Fibroblast of lung (primary cell): ENCODE results near the gene MPP3. TPM values are rescaled to one million over a fixed set of nuclear protein-coding genes. Genes with fewer than 3 reads are reported as not detected.

Experiments used
- DNase-seq, 2 donors: peaks; one replicate each; pipeline versions ENCODE4 v3.0.0 to v3.0.0-alpha.2; 2010; ENCODE audit warnings: low read depth in 2 of 2
- H2AFZ ChIP-seq: 2 replicates; pipeline ENCODE4 v1.5.1; 2012; ENCODE audit warnings: low read length, control low read depth, inconsistent platforms
- H3K27ac ChIP-seq: 2 replicates; pipeline ENCODE4 v1.5.1; 2011; ENCODE audit warnings: low read length, control low read depth; ENCODE audit not compliant: insufficient read depth
- H3K27me3 ChIP-seq: 2 replicates; pipeline ENCODE4 v1.5.1; 2011; ENCODE audit warnings: mild to moderate bottlenecking, low read length; ENCODE audit not compliant: control insufficient read depth, insufficient read depth
- H3K36me3 ChIP-seq: 2 replicates; pipeline ENCODE4 v1.5.1; 2011; ENCODE audit warnings: low read length; ENCODE audit not compliant: control insufficient read depth, insufficient read depth
- H3K4me1 ChIP-seq: 2 replicates; pipeline ENCODE4 v1.5.1; 2011; ENCODE audit warnings: low read length; ENCODE audit not compliant: control insufficient read depth, insufficient read depth; ENCODE audit errors: extremely low read depth
- H3K4me2 ChIP-seq: 2 replicates; pipeline ENCODE4 v1.5.1; 2011; ENCODE audit warnings: low read length, control low read depth; ENCODE audit not compliant: insufficient read depth; ENCODE audit errors: extremely low read depth
- H3K4me3 ChIP-seq, 4 experiments: fragments of 200-600 bp in 1 of 4; sonication (generic) in 1 of 4; replicated peaks in 1 of 4; 2 replicates each; pipeline ENCODE4 v1.5.1; 2011 to 2016; ENCODE audit warnings: low read length in 4 of 4, low read depth in 3 of 4, mild to moderate bottlenecking in 3 of 4, control low read depth in 2 of 4, inconsistent platforms in 1 of 4, mixed read lengths in 1 of 4; ENCODE audit not compliant: insufficient read depth in 1 of 4; ENCODE audit errors: control extremely low read depth in 1 of 4
- H3K79me2 ChIP-seq: 2 replicates; pipeline ENCODE4 v1.5.1; 2012; ENCODE audit warnings: mild to moderate bottlenecking, low read length, inconsistent platforms; ENCODE audit not compliant: control insufficient read depth, insufficient read depth
- H3K9ac ChIP-seq: 2 replicates; pipeline ENCODE4 v1.5.1; 2011; ENCODE audit warnings: mild to moderate bottlenecking, low read length, control low read depth; ENCODE audit not compliant: insufficient read depth
- H3K9me3 ChIP-seq: 2 replicates; pipeline ENCODE4 v1.5.1; 2012; ENCODE audit warnings: low read depth, low read length; ENCODE audit not compliant: control insufficient read depth, insufficient read depth
- H4K20me1 ChIP-seq: 2 replicates; pipeline ENCODE4 v1.5.1; 2011; ENCODE audit warnings: low read length; ENCODE audit not compliant: control insufficient read depth, insufficient read depth; ENCODE audit errors: extremely low read depth
- CTCF ChIP-seq, 2 donors: IDR thresholded peaks in 1 of 2; conservative IDR thresholded peaks in 1 of 2; 1 replicate in 1 of 2; 2 replicates in 1 of 2; pipeline ENCODE4 v1.5.1; 2011 to 2012; ENCODE audit warnings: low read length in 2 of 2, control low read depth in 1 of 2, inconsistent platforms in 1 of 2, low read depth in 1 of 2, mild to moderate bottlenecking in 1 of 2
- EZH2 ChIP-seq: IDR thresholded peaks from 2 replicates; pipeline ENCODE4 v1.5.1; 2012; ENCODE audit warnings: low read length, control low read depth, mild to moderate bottlenecking; ENCODE audit errors: missing control alignments
- polyA plus RNA-seq, 2 donors: library from polyadenylated mRNA; depleted of rRNA in 1 of 2; stranded (reverse) in 1 of 2; unstranded in 1 of 2; fragments of >200 nt; gene quantifications; 2 replicates each; pipeline ENCODE4 v1.2.1, GENCODE V29; 2011 to 2012; ENCODE audit warnings: missing spikeins in 1 of 2
- total RNA-seq: library from RNA; depleted of rRNA; stranded (reverse); fragments of >200 nt; gene quantifications from 2 replicates; pipeline ENCODE4 v1.2.1, GENCODE V29; 2014

Gene MPP3
- total and polyA plus RNA-seq, 2 donors (not counting 1 experiment from before 2014, with no cell fraction given): 4.6 to 6.9 TPM

- no peak overlapping the region for H3K27ac ChIP-seq
- H3K4me2 ChIP-seq: no peak overlapping the region
- no peak for DNase-seq
- TF ChIP-seq EZH2 (no peak), CTCF (conservative IDR thresholded peaks at IDR 0.05 in 1 of 2, IDR thresholded peaks at IDR 0.05 in 1 of 2; ENCODE audit: low read depth in 1 of 2, low read length in 2 of 2) (no peak)
- H2AFZ ChIP-seq: no peak overlapping the region
- no peaks in the 10 kb centered on the region for H3K9me3 ChIP-seq
- no peaks in the 10 kb centered on the region for H4K20me1 ChIP-seq
- H3K36me3 ChIP-seq: peaks cover 2% of the 10 kb centered on the region
- H3K79me2 ChIP-seq: no peaks in the 10 kb centered on the region
- H3K9ac ChIP-seq: no peak overlapping the region
- H3K4me3 ChIP-seq: no peak overlapping the region
- no peaks in the 10 kb centered on the region for H3K27me3 ChIP-seq
- H3K4me1 ChIP-seq: peaks cover 2% of the 10 kb centered on the region
Measured at GRCh38 chr17:43808076-43808475, 24.9 kb downstream of the MPP3 start.

GRCh38 chr17:43805117-43805516 is 27.8 kb downstream of the MPP3 start:
- no peaks in the 10 kb centered on the region for H3K79me2 ChIP-seq
- H3K4me2 ChIP-seq: no peak overlapping the region
- no peaks in the 10 kb centered on the region for H4K20me1 ChIP-seq
- no peak for TF ChIP-seq CTCF (conservative IDR thresholded peaks at IDR 0.05 in 1 of 2, IDR thresholded peaks at IDR 0.05 in 1 of 2; ENCODE audit: low read depth in 1 of 2, low read length in 2 of 2)
- no peaks in the 10 kb centered on the region for H3K27me3 ChIP-seq
- no peaks in the 10 kb centered on the region for H3K9me3 ChIP-seq
- no peak overlapping the region for H3K9ac ChIP-seq
- H2AFZ ChIP-seq: no peak overlapping the region
- peaks cover 2% of the 10 kb centered on the region for H3K36me3 ChIP-seq
- no peak overlapping the region for H3K4me3 ChIP-seq
- no peak for DNase-seq
- peaks cover 2% of the 10 kb centered on the region for H3K4me1 ChIP-seq
- H3K27ac ChIP-seq: no peak overlapping the region

- Histone ChIP-seq H3K27me3 (no peaks in the 10 kb centered on the region), H3K4me2 (peak overlapping the region; percentile 16), H3K9me3 (no peaks in the 10 kb centered on the region), H3K79me2 (no peaks in the 10 kb centered on the region), H3K4me3 (no peak overlapping the region), H3K9ac (no peak overlapping the region), H3K36me3 (peaks cover 2% of the 10 kb centered on the region), H3K27ac (no peak overlapping the region), H3K4me1 (peaks cover 2% of the 10 kb centered on the region), H4K20me1 (no peaks in the 10 kb centered on the region), H2AFZ (no peak overlapping the region)
- DNase-seq: peak in 1 of 2 donors; percentile 40
- no peak for TF ChIP-seq EZH2
- no peak for TF ChIP-seq CTCF (conservative IDR thresholded peaks at IDR 0.05 in 1 of 2, IDR thresholded peaks at IDR 0.05 in 1 of 2; ENCODE audit: low read depth in 1 of 2, low read length in 2 of 2)
Measured at GRCh38 chr17:43803758-43804157, 29.2 kb downstream of the MPP3 start.
